Measurements from ENCODE around the gene SYNDIG1. TPM values are rescaled to one million over a fixed set of nuclear protein-coding genes. Genes with fewer than 3 reads are reported as not detected.

Gene SYNDIG1
- total and polyA plus RNA-seq, 4 donors = 0.20 to 5.0 (median 0.63) TPM

DNA sequence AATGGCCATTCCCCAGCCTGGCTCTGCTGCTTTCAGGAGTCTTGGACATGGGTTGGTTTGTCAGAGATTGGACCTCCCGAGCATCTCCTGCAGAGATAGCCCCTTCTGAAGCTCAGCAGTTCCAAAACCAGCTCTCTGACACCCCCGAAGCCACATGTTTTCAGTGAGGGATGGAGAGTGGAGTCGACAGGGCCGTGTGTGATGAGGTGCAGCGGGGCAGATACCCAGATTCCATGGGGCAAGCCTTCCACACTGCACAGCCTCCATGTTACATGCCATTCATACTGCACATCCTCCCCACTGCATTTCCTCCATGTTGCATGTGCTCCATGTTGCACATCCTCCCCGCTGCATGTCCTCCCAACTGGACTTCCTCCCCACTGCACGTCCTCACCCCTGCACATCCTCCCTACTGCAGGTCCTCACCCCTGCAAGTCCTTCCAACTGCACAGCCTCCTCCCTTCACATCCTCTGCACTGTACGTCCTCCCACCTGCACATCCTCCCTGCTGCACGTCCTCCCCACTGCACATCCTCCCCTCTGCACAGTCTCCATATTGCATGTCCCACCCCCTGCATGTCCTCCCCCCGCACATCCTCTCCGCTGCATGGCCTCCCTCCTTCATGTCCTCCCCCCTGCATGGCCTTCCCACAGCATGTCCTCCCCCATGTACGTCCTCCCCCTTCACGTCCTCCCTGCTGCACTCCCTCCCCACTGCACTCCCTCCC, 112.2 kb downstream of the SYNDIG1 start:
- TF ChIP-seq, protein P1, sequence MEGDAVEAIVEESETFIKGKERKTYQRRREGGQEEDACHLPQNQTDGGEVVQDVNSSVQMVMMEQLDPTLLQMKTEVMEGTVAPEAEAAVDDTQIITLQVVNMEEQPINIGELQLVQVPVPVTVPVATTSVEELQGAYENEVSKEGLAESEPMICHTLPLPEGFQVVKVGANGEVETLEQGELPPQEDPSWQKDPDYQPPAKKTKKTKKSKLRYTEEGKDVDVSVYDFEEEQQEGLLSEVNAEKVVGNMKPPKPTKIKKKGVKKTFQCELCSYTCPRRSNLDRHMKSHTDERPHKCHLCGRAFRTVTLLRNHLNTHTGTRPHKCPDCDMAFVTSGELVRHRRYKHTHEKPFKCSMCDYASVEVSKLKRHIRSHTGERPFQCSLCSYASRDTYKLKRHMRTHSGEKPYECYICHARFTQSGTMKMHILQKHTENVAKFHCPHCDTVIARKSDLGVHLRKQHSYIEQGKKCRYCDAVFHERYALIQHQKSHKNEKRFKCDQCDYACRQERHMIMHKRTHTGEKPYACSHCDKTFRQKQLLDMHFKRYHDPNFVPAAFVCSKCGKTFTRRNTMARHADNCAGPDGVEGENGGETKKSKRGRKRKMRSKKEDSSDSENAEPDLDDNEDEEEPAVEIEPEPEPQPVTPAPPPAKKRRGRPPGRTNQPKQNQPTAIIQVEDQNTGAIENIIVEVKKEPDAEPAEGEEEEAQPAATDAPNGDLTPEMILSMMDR (IDR thresholded peaks at IDR 0.05; ENCODE audit: control extremely low read depth, extremely low read depth) = no peak
- Histone ChIP-seq H3K4me3 (no peak overlapping the region), H3K27ac (ENCODE audit: low read depth in 1 of 2, low read length in 1 of 2) (no peak overlapping the region), H3K36me3 (ENCODE audit: control insufficient read depth in 4 of 4, insufficient read depth in 4 of 4, low read length in 4 of 4) (peaks cover 0 to 3% (median 0%) of the 10 kb centered on the region in 4 donors), H3K27me3 (ENCODE audit: control insufficient read depth in 3 of 3, insufficient read depth in 3 of 3, low read length in 2 of 3) (no peaks in the 10 kb centered on the region), H3K9me3 (ENCODE audit: control insufficient read depth in 4 of 4, insufficient read depth in 3 of 4, low read length in 3 of 4) (peaks cover 0 to 2% (median 0%) of the 10 kb centered on the region in 4 donors), H3K9ac (ENCODE audit: insufficient read depth in 1 of 2, low read length in 2 of 2) (no peak overlapping the region), H3K4me1 (ENCODE audit: control insufficient read depth in 5 of 5, insufficient read depth in 5 of 5, low read length in 5 of 5) (peaks cover 0 to 6% (median 0%) of the 10 kb centered on the region in 5 donors)
- DNase-seq (no peak), ATAC-seq (ENCODE audit: insufficient read depth, low FRiP score) (no peak)
- WGBS, 2 donors = 79 to 83% methylated on average over 13 of the region's 13 CpGs

DNA sequence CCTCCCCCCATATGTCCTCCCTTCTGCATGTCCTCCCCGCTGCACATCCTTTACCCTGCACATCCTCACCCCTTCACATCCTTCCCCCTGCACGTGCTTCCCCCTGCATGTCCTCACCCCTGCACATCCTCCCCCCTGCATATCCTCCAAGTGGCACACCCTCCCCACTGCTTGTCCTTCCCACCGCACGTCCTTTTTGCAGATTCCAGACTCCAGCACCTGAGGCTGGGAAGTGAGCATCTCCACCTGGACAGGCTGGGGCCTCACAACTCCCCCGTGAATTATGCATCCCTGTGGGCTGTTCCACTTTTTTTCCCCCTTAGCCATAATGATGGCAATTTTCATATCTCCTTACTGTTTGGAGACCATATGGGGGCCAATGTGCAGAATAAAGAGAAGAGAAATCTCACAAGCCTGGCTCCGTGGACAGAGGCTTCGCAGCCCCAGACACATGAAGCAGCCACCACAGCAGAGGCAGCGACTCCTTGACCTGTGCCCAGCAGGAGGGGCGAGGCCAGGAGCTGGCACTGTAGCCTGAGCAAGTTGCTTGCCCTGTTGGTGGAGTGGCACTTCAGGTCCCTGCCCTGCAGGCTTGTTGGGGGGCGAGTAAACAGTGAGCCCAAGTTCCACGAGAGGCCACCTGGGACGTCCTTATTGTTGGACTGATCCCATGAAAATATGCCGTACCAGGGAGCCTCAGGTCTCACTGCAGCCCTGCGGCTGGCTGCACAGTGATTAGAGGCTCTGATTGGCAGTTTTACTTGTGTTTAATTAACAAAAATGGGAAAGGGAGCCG, 113.1 kb downstream of the SYNDIG1 start:
- no peak overlapping the region for H3K27ac ChIP-seq (ENCODE audit: low read depth in 1 of 2, low read length in 1 of 2)
- H3K27me3 ChIP-seq (ENCODE audit: control insufficient read depth in 3 of 3, insufficient read depth in 3 of 3, low read length in 2 of 3) = no peaks in the 10 kb centered on the region
- H3K9me3 ChIP-seq (ENCODE audit: control insufficient read depth in 4 of 4, insufficient read depth in 3 of 4, low read length in 3 of 4) = peaks cover 0 to 2% (median 0%) of the 10 kb centered on the region in 4 donors
- DNase-seq = no peak
- H3K36me3 ChIP-seq (ENCODE audit: control insufficient read depth in 4 of 4, insufficient read depth in 4 of 4, low read length in 4 of 4) = peaks cover 0 to 3% (median 0%) of the 10 kb centered on the region in 4 donors
- 70 to 84% methylated on average over 15 of the region's 15 CpGs for WGBS, 2 donors
- TF ChIP-seq, protein P1 (IDR thresholded peaks at IDR 0.05; ENCODE audit: control extremely low read depth, extremely low read depth) = no peak
- no peak overlapping the region for H3K9ac ChIP-seq (ENCODE audit: insufficient read depth in 1 of 2, low read length in 2 of 2)
- H3K4me1 ChIP-seq (ENCODE audit: control insufficient read depth in 5 of 5, insufficient read depth in 5 of 5, low read length in 5 of 5) = peaks cover 0 to 9% (median 1%) of the 10 kb centered on the region in 5 donors
- H3K4me3 ChIP-seq = no peak overlapping the region
- no peak for ATAC-seq (ENCODE audit: insufficient read depth, low FRiP score)

DNA sequence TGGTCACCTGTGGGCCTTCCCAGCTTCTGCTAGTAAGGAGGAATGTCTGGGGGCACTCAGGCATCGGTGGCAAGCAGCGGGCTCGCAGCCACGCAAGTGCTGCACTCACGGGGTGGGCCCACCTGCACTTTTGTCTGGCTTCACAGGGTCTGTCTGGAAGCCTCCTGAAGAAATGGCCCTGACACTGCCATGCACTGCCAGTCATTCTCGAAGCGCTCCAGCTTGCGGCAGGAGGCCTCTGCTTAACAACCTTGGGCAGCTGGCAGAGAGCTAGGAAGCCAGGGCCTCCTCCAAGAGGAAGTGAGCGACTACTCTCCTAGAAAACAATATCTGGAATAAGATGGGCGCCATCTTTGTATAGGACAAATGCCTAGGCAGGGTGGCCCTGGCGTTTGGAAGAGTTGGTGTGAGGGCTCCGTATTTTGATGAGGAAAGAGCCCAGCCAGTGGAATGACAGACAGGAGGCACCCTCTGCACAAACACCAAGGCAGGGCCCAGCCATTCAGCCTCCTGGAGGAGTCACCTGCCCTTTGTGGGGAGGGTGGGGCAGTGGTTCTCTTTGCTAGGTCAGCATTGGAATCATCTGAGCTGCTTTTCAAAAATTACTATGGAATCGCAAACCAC, 113.9 kb downstream of the SYNDIG1 start:
- DNase-seq = no peak

More for the DNA sequence above, 113.9 kb downstream of the SYNDIG1 start:
- Histone ChIP-seq H3K4me1 (ENCODE audit: control insufficient read depth in 5 of 5, insufficient read depth in 5 of 5, low read length in 5 of 5) (peaks cover 0 to 16% (median 5%) of the 10 kb centered on the region in 5 donors), H3K27ac (ENCODE audit: low read depth in 1 of 2, low read length in 1 of 2) (no peak overlapping the region), H3K4me3 (no peak overlapping the region), H3K9ac (ENCODE audit: insufficient read depth in 1 of 2, low read length in 2 of 2) (no peak overlapping the region), H3K27me3 (ENCODE audit: control insufficient read depth in 3 of 3, insufficient read depth in 3 of 3, low read length in 2 of 3) (no peaks in the 10 kb centered on the region), H3K9me3 (ENCODE audit: control insufficient read depth in 4 of 4, insufficient read depth in 3 of 4, low read length in 3 of 4) (peaks cover 0 to 2% (median 0%) of the 10 kb centered on the region in 4 donors), H3K36me3 (ENCODE audit: control insufficient read depth in 4 of 4, insufficient read depth in 4 of 4, low read length in 4 of 4) (peaks cover 0 to 3% (median 0%) of the 10 kb centered on the region in 4 donors)
- TF ChIP-seq, protein P1 (IDR thresholded peaks at IDR 0.05; ENCODE audit: control extremely low read depth, extremely low read depth) = no peak
- WGBS, 2 donors = 91 to 92% methylated on average over 13 of the region's 13 CpGs
- ATAC-seq (ENCODE audit: insufficient read depth, low FRiP score) = no peak

Data from lung (tissue), 12 donors.